Measurements from ENCODE around the gene FSTL4. TPM values are rescaled to one million over a fixed set of nuclear protein-coding genes. Genes with fewer than 3 reads are reported as not detected.

The FSTL4 gene
- total and polyA plus RNA-seq, 2 of the 13 experiments (the other 11 are each of a cell fraction or from before 2014, with no cell fraction given): 2.1 to 3.0 TPM

- TF ChIP-seq NFAT5 (CRISPR knock-in tag; IDR thresholded peaks at IDR 0.05): no peak
- TF ChIP-seq, protein P1, sequence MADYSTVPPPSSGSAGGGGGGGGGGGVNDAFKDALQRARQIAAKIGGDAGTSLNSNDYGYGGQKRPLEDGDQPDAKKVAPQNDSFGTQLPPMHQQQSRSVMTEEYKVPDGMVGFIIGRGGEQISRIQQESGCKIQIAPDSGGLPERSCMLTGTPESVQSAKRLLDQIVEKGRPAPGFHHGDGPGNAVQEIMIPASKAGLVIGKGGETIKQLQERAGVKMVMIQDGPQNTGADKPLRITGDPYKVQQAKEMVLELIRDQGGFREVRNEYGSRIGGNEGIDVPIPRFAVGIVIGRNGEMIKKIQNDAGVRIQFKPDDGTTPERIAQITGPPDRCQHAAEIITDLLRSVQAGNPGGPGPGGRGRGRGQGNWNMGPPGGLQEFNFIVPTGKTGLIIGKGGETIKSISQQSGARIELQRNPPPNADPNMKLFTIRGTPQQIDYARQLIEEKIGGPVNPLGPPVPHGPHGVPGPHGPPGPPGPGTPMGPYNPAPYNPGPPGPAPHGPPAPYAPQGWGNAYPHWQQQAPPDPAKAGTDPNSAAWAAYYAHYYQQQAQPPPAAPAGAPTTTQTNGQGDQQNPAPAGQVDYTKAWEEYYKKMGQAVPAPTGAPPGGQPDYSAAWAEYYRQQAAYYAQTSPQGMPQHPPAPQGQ (CRISPR knock-in tag; IDR thresholded peaks at IDR 0.05; ENCODE audit: borderline replicate concordance): no peak
- TF ChIP-seq, protein P2, sequence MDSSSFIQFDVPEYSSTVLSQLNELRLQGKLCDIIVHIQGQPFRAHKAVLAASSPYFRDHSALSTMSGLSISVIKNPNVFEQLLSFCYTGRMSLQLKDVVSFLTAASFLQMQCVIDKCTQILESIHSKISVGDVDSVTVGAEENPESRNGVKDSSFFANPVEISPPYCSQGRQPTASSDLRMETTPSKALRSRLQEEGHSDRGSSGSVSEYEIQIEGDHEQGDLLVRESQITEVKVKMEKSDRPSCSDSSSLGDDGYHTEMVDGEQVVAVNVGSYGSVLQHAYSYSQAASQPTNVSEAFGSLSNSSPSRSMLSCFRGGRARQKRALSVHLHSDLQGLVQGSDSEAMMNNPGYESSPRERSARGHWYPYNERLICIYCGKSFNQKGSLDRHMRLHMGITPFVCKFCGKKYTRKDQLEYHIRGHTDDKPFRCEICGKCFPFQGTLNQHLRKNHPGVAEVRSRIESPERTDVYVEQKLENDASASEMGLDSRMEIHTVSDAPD (CRISPR knock-in tag; IDR thresholded peaks at IDR 0.05): no peak
Observed at GRCh38 chr5:133412661-133413060, 199.7 kb downstream of the FSTL4 start (continued).

Measured in HepG2 (cell line).